ENCODE results near the gene NOL4.

GRCh38 chr18:34194239-34194638 is 30.5 kb downstream of the NOL4 start:
- TF ChIP-seq CTCF (conservative IDR thresholded peaks at IDR 0.05 in 1 of 2, IDR thresholded peaks at IDR 0.05 in 1 of 2; ENCODE audit: extremely low read depth in 1 of 2, insufficient read depth in 1 of 2, low read depth in 1 of 2, low read length in 2 of 2) (no peak), EZH2 (IDR thresholded peaks at IDR 0.05; ENCODE audit: borderline replicate concordance, low read length) (no peak)

Measured in mammary epithelial cell (primary cell).